ENCODE results near the gene BMPR1A. TPM values are rescaled to one million over a fixed set of nuclear protein-coding genes. Genes with fewer than 3 reads are reported as not detected.

The BMPR1A gene
- total and polyA plus RNA-seq, 9 of the 15 experiments (the other 6 are each of a cell fraction or from before 2014, with no cell fraction given), result 1.6 to 17.5 (median 9.1) TPM

DNA sequence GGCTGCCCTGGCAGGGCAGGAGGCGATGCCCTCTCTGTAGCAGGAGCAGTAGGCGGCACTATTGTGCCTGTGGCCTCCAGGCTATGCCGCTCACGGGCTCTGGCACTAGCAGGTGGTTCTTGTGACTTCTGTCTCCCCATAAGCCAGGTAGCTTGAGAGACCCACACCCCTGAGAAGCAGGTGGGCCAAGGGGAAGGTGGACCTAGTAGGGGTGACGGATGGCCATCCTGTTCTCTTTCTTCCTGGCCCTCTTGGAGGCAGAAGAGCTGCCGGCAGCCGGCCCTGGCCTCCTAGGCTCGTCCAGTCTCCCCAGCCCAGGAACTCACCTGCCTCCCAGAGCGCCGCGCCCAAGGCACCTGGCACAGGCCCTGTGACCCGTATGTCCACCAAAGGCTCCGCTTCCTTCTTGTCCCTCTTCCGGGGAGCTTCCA is 185.6 kb downstream of the BMPR1A start:
- no peak for FAIRE-seq
- TF ChIP-seq, protein P1, sequence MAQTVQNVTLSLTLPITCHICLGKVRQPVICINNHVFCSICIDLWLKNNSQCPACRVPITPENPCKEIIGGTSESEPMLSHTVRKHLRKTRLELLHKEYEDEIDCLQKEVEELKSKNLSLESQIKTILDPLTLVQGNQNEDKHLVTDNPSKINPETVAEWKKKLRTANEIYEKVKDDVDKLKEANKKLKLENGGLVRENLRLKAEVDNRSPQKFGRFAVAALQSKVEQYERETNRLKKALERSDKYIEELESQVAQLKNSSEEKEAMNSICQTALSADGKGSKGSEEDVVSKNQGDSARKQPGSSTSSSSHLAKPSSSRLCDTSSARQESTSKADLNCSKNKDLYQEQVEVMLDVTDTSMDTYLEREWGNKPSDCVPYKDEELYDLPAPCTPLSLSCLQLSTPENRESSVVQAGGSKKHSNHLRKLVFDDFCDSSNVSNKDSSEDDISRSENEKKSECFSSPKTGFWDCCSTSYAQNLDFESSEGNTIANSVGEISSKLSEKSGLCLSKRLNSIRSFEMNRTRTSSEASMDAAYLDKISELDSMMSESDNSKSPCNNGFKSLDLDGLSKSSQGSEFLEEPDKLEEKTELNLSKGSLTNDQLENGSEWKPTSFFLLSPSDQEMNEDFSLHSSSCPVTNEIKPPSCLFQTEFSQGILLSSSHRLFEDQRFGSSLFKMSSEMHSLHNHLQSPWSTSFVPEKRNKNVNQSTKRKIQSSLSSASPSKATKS (CRISPR knock-in tag; IDR thresholded peaks at IDR 0.05), result no peak
- TF ChIP-seq ZNF436 (CRISPR knock-in tag; IDR thresholded peaks at IDR 0.05) (no peak), ZNF57 (CRISPR knock-in tag; IDR thresholded peaks at IDR 0.05) (no peak), HNRNPLL (IDR thresholded peaks at IDR 0.05; ENCODE audit: low read depth, low read length, poor library complexity, severe bottlenecking) (no peak), ZNF133 (CRISPR knock-in tag; IDR thresholded peaks at IDR 0.05) (no peak), ILF3 (IDR thresholded peaks at IDR 0.05; ENCODE audit: borderline replicate concordance) (no peak)
- TF ChIP-seq, protein P2, sequence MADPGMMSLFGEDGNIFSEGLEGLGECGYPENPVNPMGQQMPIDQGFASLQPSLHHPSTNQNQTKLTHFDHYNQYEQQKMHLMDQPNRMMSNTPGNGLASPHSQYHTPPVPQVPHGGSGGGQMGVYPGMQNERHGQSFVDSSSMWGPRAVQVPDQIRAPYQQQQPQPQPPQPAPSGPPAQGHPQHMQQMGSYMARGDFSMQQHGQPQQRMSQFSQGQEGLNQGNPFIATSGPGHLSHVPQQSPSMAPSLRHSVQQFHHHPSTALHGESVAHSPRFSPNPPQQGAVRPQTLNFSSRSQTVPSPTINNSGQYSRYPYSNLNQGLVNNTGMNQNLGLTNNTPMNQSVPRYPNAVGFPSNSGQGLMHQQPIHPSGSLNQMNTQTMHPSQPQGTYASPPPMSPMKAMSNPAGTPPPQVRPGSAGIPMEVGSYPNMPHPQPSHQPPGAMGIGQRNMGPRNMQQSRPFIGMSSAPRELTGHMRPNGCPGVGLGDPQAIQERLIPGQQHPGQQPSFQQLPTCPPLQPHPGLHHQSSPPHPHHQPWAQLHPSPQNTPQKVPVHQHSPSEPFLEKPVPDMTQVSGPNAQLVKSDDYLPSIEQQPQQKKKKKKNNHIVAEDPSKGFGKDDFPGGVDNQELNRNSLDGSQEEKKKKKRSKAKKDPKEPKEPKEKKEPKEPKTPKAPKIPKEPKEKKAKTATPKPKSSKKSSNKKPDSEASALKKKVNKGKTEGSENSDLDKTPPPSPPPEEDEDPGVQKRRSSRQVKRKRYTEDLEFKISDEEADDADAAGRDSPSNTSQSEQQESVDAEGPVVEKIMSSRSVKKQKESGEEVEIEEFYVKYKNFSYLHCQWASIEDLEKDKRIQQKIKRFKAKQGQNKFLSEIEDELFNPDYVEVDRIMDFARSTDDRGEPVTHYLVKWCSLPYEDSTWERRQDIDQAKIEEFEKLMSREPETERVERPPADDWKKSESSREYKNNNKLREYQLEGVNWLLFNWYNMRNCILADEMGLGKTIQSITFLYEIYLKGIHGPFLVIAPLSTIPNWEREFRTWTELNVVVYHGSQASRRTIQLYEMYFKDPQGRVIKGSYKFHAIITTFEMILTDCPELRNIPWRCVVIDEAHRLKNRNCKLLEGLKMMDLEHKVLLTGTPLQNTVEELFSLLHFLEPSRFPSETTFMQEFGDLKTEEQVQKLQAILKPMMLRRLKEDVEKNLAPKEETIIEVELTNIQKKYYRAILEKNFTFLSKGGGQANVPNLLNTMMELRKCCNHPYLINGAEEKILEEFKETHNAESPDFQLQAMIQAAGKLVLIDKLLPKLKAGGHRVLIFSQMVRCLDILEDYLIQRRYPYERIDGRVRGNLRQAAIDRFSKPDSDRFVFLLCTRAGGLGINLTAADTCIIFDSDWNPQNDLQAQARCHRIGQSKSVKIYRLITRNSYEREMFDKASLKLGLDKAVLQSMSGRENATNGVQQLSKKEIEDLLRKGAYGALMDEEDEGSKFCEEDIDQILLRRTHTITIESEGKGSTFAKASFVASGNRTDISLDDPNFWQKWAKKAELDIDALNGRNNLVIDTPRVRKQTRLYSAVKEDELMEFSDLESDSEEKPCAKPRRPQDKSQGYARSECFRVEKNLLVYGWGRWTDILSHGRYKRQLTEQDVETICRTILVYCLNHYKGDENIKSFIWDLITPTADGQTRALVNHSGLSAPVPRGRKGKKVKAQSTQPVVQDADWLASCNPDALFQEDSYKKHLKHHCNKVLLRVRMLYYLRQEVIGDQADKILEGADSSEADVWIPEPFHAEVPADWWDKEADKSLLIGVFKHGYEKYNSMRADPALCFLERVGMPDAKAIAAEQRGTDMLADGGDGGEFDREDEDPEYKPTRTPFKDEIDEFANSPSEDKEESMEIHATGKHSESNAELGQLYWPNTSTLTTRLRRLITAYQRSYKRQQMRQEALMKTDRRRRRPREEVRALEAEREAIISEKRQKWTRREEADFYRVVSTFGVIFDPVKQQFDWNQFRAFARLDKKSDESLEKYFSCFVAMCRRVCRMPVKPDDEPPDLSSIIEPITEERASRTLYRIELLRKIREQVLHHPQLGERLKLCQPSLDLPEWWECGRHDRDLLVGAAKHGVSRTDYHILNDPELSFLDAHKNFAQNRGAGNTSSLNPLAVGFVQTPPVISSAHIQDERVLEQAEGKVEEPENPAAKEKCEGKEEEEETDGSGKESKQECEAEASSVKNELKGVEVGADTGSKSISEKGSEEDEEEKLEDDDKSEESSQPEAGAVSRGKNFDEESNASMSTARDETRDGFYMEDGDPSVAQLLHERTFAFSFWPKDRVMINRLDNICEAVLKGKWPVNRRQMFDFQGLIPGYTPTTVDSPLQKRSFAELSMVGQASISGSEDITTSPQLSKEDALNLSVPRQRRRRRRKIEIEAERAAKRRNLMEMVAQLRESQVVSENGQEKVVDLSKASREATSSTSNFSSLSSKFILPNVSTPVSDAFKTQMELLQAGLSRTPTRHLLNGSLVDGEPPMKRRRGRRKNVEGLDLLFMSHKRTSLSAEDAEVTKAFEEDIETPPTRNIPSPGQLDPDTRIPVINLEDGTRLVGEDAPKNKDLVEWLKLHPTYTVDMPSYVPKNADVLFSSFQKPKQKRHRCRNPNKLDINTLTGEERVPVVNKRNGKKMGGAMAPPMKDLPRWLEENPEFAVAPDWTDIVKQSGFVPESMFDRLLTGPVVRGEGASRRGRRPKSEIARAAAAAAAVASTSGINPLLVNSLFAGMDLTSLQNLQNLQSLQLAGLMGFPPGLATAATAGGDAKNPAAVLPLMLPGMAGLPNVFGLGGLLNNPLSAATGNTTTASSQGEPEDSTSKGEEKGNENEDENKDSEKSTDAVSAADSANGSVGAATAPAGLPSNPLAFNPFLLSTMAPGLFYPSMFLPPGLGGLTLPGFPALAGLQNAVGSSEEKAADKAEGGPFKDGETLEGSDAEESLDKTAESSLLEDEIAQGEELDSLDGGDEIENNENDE (IDR thresholded peaks at IDR 0.05; ENCODE audit: low read depth, low read length), result no peak

More for the DNA sequence above, 185.6 kb downstream of the BMPR1A start:
- Histone ChIP-seq H3K9me1 (ENCODE audit: control insufficient read depth, insufficient read depth, low read length) (no peaks in the 10 kb centered on the region), H3K4me1 (replicated peaks in 1 of 2; ENCODE audit: control insufficient read depth in 2 of 2, insufficient read depth in 2 of 2, low read length in 2 of 2) (peaks cover 0 to 20% of the 10 kb centered on the region in 2 experiments; a peak in 2 of 5 replicates), H3K4me2 (ENCODE audit: insufficient read depth, low read length) (no peak overlapping the region), H3K27ac (ENCODE audit: extremely low read depth, low read depth, low read length) (no peak overlapping the region), H3K9ac (ENCODE audit: insufficient read depth in 1 of 2, low read depth in 2 of 2, low read length in 2 of 2) (no peak overlapping the region; a peak in 1 of 4 replicates), H3K9me3 (replicated peaks; ENCODE audit: control insufficient read depth, insufficient read depth, low read depth, low read length) (no peaks in the 10 kb centered on the region), H4K20me1 (replicated peaks; ENCODE audit: control insufficient read depth, insufficient read depth, low read length) (no peaks in the 10 kb centered on the region), H3K36me3 (ENCODE audit: control insufficient read depth, insufficient read depth, low read length) (no peaks in the 10 kb centered on the region), H2AFZ (ENCODE audit: low read depth, low read length) (no peak overlapping the region), H3K4me3 (no peak overlapping the region), H3K27me3 (ENCODE audit: control insufficient read depth in 2 of 2, insufficient read depth in 2 of 2, low read length in 2 of 2) (no peaks in the 10 kb centered on the region), H3K79me2 (ENCODE audit: control insufficient read depth, insufficient read depth, low read length) (no peaks in the 10 kb centered on the region)
- CTCF ChIA-PET (ENCODE audit: low intra/inter-chr PET ratio), result interaction anchor here (0.7 kb wide), 3 partner anchors 23 to 910 kb away, joined by 3 to 5 read pairs (median 3); no protein-coding TSS in a partner anchor
- no peak for ATAC-seq
- intact Hi-C loops (cut with micrococcal nuclease), result no loop called here
- WGBS (ENCODE audit: insufficient coverage, low coverage, missing lambda C conversion rate), result 97% methylated on average over 12 of the region's 14 CpGs
- POLR2A ChIA-PET, result interaction anchor here (0.6 to 1.2 kb wide), 2 partner anchors 18 to 233 kb away, joined by 3 to 4 read pairs; no protein-coding TSS in a partner anchor
- in situ Hi-C loops (cut with MboI), result no loop called here
- no TSS peak for BruUV-seq (replicated peaks)
- no peak for DNase-seq (ENCODE audit: extremely low read depth in 1 of 4, low spot score in 3 of 4)

All from K562 (cell line).